ENCODE measurements around the gene ITPKB.
"Not testable (repeated sequence)": the region's sequence is repeated elsewhere in the genome, so short reads cannot be mapped to it uniquely, and the experiment has no call there.

ITPKB gene

GRCh38 chr1:226749467-226749866 lies 10.4 kb upstream of the ITPKB start:
- TF ChIP-seq, protein P1, sequence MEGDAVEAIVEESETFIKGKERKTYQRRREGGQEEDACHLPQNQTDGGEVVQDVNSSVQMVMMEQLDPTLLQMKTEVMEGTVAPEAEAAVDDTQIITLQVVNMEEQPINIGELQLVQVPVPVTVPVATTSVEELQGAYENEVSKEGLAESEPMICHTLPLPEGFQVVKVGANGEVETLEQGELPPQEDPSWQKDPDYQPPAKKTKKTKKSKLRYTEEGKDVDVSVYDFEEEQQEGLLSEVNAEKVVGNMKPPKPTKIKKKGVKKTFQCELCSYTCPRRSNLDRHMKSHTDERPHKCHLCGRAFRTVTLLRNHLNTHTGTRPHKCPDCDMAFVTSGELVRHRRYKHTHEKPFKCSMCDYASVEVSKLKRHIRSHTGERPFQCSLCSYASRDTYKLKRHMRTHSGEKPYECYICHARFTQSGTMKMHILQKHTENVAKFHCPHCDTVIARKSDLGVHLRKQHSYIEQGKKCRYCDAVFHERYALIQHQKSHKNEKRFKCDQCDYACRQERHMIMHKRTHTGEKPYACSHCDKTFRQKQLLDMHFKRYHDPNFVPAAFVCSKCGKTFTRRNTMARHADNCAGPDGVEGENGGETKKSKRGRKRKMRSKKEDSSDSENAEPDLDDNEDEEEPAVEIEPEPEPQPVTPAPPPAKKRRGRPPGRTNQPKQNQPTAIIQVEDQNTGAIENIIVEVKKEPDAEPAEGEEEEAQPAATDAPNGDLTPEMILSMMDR (IDR thresholded peaks at IDR 0.05; ENCODE audit: insufficient read depth, low read length, missing control alignments): no peak
- no peak for DNase-seq (ENCODE audit: low read depth, low spot score)

GRCh38 chr1:226748306-226748705 lies 9.2 kb upstream of the ITPKB start:
- ChIA-PET CTCF (no interaction called here), POLR2A (no interaction called here)
- TF ChIP-seq, protein P1 (IDR thresholded peaks at IDR 0.05; ENCODE audit: insufficient read depth, low read length, missing control alignments): no peak
- H3K4me3 ChIP-seq (ENCODE audit: low read depth, low read length): no peak overlapping the region
- no peak for DNase-seq (ENCODE audit: low read depth, low spot score)

More at GRCh38 chr1:226749467-226749866, 10.4 kb upstream of the ITPKB start:
- H3K4me3 ChIP-seq (ENCODE audit: low read depth, low read length): no peak overlapping the region
- POLR2A ChIA-PET: no interaction called here
- CTCF ChIA-PET: no interaction called here

- POLR2A ChIA-PET, CTCF ChIA-PET: not testable (repeated sequence)
Observed at GRCh38 chr1:226747519-226748263, 8.6 kb upstream of the ITPKB start.

DNA sequence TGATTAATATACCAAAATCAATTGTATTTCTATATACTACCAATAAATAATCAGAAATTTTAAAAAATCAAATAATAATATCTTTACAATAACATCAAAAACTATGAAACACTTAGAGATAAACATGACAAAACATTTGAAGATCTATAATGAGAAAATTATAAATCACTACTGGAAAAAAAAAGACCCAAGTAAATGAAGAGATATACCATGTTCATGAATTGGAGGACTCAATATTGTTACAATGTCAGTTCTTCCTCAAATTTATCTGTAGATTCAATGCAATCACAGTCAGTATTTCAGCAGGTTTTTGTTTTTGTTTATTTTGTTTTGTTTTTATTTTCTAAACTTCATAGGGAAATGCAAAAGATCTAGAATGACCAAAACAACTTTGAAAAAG lies 4.2 kb upstream of the ITPKB start:
- H3K4me3 ChIP-seq (ENCODE audit: low read depth, low read length): no peak overlapping the region
- ChIA-PET CTCF (interaction anchor here (1.5 kb wide), 1 partner anchor 19 kb away, joined by 3 read pairs; no protein-coding TSS in a partner anchor), POLR2A (no interaction called here)
- TF ChIP-seq, protein P1 (IDR thresholded peaks at IDR 0.05; ENCODE audit: insufficient read depth, low read length, missing control alignments): no peak
- no peak for DNase-seq (ENCODE audit: low read depth, low spot score)

More at GRCh38 chr1:226747519-226748263, 8.6 kb upstream of the ITPKB start:
- DNase-seq (ENCODE audit: low read depth, low spot score); H3K4me3 ChIP-seq (ENCODE audit: low read depth, low read length): not testable (repeated sequence)

DNA sequence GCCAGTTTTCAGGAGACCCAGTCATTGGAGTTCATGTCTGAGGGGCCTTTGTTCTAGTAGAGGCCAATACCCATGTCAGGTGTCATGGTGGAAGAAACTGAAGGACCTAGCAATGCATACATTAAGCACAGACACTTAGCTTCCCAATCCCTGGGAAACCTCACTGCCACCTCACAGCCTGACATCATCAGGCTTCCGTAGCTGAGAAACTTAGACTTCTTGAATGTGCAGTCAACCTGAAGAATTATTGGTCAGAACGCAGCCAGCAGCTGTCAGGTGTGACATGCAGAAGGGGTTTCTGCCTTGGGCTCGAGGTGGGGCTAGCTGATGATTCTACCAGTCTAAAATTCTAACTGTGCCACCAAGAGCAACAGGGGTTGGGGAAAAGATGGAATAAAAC lies 1.9 kb upstream of the ITPKB start:
- no peak overlapping the region for H3K4me3 ChIP-seq (ENCODE audit: low read depth, low read length)
- ChIA-PET CTCF (interaction anchor here (1.4 kb wide), 1 partner anchor 87 kb away, joined by 3 read pairs; no protein-coding TSS in a partner anchor), POLR2A (no interaction called here)
- TF ChIP-seq, protein P1 (IDR thresholded peaks at IDR 0.05; ENCODE audit: insufficient read depth, low read length, missing control alignments): no peak
- DNase-seq (ENCODE audit: low read depth, low spot score): no peak

GRCh38 chr1:226739696-226740065 lies 599 bp upstream of the ITPKB start:
- ChIA-PET CTCF (interaction anchor here (1.1 kb wide), 1 partner anchor 105 kb away, joined by 3 read pairs; no protein-coding TSS in a partner anchor), POLR2A (no interaction called here)
- TF ChIP-seq, protein P1 (IDR thresholded peaks at IDR 0.05; ENCODE audit: insufficient read depth, low read length, missing control alignments): no peak
- no peak for DNase-seq (ENCODE audit: low read depth, low spot score)
- no peak overlapping the region for H3K4me3 ChIP-seq (ENCODE audit: low read depth, low read length)

Measured in AG04449 (cell line).